T1000 (cell line): ENCODE measurements around the gene DAAM2.

Experiments used
- DNase-seq: peaks from one replicate; lab custom pipeline; 2025; ENCODE audit warnings: mixed read lengths; lab: John Stamatoyannopoulos, UW

Gene DAAM2

DNA sequence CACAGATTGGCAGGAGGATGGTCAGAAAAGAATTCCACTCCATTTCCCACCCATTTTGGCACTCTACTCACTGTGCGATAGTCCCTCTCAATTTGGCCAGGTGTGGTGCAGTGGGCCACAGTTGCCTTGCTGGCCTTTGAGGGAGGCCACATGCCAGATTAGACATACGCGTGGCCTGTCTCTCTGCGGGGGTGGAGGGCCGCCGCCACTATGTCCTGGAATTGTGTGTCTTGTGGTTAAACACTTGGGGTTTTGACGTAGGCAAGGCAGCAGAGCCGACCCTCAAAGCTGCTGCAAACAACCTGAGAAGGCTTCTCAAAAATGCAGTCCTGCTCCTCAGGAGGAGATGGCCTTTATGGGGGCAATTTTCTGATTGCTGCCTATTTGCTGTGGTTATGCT lies 4.9 kb upstream of the DAAM2 start:
- no peak for DNase-seq

DNA sequence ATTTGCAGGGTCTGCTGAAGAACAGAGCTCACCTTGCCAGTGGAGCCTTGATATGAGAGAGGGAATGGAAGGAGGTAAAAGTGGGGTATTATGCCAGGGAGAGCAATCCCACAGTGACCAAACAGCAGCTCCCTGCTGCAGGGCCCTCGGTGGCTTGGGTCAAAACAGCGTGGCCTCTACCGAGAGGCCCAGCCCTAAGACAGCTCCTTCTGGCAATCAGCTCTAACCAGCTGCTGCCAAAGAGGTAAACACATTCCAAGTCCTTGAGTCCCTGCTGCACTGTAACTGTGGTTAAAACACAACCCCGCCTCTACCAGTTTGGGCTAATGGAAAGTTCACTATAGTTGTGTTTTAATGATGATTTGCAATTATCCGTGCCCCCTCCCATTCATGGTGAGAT lies 1.4 kb upstream of the DAAM2 start:
- no peak for DNase-seq

DNA sequence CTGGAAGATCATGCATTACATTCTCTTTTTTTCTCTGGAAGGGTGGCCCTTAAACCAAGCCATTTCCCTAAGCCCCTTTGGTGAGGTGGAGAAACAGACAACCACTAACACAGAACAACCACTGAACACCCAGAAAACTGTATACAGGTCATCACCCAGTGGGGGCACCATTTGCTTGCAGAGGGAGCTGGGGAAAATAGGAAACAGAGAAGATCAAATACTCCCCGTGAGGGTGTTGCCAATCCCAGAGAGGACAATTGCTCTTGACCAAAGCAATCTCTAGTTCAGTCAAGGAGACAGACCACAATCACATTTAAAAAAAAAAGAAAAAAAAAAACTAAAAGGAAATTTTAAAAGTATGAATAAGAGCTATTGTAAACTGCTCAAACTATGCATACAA lies 865 bp upstream of the DAAM2 start:
- no peak for DNase-seq

DNA sequence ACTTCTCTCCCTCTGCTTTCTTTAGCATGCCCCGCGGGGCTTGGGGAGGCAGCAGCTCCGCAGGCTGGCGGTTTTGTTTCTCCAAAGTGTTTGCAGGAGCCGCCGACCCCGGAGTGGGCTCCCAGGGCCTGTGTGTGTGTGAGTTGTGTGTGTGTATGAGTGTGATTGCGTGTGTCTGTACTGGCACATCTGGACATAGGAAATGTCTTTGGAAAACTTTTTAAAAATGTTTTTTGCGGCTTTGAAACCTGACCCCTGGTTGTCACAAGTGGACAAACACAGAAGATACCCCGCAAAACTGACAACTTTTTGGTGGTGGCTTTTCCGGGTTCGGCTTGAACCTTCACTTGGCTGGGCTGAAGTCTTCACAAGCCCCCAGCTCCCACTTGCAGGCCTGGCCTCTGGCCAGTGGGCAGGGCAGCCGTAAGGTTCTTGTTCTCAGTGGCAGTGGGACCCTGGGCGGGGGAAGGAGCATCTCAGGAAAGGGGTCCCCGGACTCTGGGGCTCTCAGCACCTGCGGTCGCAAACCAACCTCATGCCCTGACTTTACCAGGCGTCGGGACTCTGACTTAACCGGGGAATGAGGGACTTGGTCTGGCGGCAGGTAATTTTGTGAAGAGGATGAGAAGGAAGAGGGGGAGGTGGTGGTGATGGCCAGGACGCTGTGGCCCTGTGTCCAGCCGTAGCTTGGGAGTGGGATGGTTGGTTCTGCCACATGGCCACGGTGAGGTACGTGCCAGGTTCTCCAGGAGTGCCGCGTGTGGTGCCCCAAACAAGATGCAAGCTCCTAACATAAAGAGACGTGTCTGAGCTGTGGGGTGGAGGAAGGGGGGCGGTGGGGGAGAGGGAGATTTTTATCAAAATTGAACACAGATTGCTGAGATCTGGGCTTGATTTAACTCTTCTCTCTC lies 619 bp downstream of the DAAM2 start:
- DNase-seq, result no peak

DNA sequence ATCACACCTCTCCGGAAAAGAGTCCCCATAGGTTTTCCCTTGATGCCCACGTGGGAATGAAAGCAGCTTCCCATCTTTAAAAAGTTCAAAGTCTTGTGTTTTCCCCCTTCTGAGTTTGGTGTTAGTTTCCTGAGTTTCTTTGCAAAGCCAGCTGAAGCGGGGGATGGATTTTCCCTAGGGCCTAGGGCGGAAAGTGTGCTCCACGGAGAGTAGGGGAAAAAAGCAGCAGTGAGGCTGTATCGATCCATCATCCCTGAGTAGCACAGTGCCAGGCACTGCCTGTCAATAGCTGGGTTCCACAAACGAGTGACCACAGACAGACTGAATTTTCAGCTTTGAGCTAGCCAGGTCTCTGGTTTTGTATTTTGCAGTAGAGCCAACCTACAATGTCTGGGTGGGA lies 1.3 kb downstream of the DAAM2 start:
- no peak for DNase-seq

DNA sequence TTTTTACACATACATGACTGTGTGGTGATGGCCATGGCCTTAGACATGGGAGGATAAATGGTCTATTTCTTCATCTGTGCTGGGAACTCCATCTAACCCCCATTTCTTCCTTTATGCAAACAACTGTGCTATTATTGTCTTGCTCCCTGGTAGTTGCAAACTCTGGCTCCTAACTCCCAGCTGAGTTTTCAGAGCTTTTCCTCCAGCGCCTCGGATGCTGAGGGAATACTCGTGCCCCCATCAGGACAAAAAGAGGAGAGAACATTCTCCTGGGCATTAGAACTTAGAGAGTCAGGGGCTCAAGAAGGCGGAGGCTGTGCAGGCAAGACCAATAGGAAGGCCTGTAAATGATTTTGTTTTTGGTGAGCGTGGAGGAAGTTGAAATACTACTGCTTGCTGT lies 2.1 kb downstream of the DAAM2 start:
- no peak for DNase-seq

DNA sequence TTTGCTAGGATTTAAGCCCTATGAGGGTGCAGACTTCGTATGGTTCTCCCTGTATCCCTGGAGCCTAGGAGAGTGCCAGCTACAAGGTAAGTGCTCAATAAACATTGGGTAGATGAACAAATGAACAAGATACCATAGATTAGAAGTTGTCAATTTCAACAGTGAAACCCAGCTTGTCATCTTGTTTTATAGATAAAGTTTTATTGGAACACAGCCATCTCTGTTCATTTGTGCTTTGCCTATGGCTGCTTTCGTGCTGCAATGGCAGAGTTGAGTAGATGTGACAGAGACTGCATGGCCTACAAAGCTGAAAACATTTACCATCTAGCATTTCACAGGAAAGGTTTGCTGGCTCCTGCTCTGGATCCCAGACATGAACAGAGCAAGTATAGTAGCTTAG lies 5.6 kb downstream of the DAAM2 start:
- DNase-seq, result no peak

DNA sequence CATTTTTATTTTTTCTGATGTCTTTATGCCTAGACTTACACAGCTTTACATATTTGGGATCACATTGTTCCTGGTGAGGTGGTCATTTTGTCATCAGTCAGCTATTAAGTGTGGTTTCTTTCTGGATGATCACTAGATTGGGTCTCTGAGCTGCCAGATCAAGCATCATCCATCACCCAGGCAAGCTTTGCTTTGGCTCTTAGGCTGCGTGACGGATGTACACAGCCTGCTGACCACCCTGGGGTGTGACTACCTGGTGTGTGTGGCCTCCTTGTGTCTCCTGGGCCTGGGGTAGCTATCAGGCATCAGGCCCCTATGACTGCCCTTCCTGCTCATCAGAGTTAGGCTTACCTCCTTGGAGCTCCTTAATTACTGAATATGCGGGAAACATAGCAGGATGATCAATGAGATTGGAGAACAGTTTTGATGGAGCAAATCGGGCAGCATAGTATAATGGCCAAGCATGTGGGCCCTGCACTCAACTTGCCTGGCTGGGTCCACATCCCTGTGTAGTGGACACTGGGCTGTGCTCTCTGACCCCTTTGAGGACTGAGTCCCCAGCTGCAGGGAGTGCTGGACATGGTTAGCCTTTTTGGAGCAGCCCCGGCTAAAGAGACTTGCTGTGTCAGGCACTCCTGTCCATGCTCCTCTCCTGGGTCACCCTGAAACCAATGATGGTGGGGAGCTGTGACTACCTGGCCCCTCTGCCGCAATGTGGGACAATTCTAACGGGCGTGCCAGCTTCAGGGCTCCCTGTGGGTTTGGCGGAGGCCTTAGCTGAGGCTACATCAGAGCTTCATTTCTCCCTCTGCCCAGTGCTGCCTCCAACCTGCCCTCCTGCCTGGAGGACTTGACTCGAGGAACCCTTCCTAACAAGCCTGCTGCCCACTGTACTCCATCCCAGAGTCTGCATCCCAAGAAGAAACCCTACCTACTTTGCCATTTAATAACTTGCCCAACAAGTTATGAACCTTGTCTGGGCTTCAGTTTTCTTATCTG lies 8.2 kb downstream of the DAAM2 start:
- no peak for DNase-seq

DNA sequence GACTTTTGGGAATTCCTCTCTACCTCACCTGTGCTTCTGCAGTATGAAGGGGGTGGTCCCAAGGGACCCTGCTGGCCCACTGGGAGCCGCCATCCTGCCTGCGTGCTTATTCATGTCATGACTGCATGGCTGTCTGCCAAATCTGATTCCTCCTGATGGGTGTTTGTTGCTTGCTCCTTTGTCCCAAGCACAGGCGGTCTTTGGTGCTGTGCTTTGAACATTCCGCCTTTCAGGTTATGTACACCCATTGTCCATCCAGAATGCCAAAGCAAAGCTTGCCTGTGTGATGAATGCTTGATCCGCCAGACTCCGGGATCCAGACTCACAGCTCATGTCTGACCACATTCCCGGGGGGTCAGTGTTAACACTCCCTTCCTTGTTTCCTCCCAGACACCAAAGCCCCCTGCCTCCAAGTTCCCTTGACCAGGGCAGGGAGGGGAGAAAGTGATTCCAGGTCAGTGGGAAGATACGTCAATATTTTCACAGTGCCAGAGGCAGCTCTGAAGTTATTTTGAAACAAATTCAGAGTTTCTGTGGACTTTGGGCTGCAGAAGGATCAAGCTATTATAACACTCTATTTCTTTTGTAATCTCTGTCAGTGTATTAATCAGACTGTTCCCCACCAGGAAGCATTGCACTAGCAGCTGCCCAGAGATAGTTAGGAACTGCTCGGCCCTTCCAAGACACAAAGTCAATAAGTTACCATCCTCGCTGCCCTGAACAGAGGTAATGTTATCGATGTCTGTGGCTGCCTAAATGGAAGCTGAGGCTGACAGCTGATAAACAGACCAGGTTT lies 9.5 kb downstream of the DAAM2 start:
- DNase-seq, result no peak

DNA sequence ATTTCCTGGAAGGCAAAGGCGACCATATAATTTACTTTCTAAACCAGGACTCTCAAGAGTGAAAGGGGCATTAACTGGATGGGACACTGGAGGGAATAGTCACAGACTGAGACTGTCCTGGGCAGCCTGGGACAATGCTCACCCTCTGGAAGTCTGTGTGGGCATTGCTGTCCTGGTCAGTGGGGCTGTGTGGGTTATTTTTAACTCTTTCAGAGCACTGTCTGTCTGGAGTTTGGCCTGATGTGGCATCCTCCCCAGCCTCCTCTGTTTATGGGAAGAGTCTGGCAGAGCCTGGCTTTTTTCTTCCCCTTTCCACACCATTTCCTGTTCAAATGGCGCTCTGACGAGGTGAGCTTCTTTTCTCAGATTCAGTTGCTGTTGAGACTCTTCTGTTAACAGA lies 11.7 kb downstream of the DAAM2 start:
- no peak for DNase-seq

DNA sequence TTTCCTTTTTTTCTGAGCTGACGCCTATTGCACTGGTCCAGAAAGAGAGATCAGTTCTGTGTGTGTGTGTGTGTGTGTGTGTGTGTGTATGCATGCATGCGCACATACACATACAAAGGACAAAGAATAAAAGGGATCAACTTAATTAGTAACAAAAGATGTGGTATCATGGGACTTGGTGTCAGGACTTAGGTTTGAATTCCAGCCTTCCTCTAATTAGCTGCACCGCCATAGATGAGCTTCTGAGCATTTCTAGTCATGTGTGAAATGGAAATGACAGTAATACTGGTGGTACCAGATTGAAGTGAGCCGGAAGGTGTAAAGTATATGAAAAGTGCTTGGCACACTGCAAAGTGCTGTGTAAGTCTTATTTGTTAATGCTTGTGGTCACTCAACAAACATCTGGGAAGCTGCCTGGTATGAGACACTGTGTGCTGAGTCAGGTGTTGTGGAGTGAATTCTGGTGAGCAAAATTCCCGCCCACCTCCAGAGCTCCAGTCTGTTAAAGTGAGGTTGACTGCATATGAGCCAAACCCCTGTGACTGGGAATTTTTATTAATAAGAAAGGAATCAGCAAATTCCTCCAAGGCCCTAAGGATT lies 12.4 kb downstream of the DAAM2 start:
- no peak for DNase-seq

DNA sequence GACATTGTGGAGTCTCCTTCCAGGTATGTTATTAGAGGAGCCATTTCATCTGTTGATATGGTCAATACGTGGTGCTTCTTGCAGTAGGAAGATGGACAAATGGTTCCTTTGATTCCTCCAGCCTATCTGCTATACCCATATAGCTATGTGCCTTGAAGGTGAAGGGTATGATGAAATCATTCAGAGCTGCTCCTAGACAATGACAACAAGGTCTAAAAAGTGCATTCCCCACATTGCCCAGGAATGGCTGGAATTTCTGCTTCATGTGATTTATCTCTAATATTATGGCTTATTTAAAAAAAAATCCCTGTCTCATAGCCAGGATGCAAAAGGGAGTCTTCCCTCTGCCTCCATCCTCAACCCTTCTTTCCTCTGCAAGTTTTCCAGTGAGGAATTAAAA lies 14.1 kb downstream of the DAAM2 start:
- DNase-seq, result no peak

DNA sequence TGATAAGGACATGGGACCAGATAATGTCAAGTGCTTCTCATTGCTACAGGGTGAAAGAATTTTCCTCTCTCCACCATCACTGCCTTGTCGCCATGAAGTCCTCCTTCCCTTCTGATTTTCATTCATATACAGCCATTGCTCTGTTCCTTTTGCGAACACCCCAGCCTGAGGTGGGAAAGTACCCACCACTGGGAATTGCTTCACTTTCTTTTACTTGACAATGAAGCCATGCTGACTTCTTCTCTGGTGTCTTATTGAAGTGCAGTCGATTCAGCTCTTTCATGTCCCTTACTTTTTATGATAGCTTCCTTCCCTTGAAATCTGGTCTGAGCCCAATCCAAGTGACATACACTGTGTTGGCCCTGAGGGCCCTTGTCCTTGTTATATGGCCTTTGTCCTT lies 16.2 kb downstream of the DAAM2 start:
- DNase-seq, result no peak

DNA sequence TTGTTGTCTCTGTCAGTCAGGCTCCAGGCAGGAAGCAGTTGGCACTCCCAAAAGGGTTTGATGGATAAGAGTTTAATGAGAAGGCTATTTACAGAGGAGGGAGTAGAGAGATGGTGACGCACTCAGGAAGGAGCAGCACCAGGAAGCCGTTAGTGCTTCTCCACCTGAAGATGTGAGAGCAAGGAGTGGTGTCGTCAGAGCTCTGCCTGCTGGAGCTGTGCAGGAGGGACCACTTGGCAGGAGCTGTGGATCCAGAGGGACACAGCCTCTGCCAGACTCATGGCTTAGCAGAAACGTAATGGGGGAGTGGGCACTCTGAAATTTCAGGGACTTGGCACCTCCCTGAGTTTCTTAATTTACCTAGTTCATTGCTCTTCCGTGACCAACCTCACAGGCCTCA lies 16.8 kb downstream of the DAAM2 start:
- DNase-seq, result no peak

DNA sequence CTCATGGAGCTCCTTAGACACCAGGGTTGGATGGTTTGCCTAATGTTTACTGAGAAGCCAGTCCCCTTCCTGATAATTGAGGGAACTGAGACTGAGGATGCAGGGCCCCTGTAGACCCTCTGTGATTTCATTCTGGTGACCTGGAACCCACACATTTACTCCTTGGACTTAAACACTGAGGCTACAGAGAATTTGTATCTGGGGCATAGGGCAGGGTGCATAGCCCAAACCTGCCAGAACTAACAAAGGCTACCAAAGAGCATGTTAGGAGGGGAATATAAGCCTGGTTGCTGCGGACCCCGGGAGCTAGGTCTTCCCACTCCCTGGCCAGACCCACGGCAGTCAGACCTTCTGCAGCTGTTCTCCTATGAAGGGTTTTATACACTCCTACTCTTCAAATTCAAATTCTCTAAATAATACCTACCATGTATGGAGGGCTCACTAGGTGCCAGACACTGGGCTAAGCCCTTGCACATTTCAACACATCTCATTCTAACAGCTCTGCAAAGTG lies 19.7 kb downstream of the DAAM2 start:
- no peak for DNase-seq

DNA sequence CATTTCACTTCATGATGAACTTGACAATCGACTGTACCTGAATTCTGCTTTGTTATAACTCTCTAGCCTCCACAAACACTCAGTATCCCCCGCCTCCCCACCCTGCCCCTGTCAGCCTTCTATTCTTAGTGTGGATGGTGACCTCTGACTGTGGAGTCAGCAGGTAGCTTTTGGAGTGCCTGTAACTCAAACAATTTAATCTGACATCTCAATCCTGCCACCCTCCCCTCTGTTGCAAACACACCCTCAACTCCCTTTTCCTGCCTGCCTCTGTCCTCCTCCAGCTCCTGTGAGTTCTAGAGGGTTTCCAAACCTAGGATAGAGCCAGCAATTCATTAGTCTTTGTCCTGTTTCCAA lies 20.3 kb downstream of the DAAM2 start:
- no peak for DNase-seq

DNA sequence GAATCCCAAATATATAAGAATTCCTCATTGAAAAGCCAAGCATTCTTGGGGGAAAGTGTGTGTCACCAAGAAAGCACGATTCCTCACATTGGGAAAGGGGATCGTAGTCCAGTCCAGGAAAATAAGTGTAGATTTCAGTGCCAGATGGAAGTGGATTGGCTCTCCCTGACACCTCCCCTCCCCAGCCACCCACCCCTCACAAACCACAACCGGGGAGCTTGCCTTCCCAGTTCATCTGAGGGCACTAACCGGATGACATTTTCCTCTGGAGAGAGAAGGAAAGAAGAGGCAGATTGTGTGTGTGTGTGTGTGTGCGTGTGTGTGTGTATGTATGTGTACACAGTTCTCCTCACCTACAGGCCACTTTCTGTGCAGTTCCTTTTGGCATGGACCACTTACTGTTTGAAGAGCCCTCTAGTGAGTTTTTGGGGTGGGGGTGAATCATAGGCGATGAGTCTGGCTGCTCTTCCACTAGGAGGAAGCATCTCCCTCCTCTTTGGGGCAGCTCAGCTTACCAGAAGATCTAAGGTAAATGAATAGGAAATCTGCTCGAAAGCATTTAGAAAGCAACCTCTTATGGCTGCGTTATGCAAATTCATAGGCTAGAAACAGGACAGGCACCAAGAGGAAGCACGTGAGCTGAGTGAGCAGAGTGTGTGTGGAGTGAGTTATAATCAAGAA lies 20.8 kb downstream of the DAAM2 start:
- no peak for DNase-seq

DNA sequence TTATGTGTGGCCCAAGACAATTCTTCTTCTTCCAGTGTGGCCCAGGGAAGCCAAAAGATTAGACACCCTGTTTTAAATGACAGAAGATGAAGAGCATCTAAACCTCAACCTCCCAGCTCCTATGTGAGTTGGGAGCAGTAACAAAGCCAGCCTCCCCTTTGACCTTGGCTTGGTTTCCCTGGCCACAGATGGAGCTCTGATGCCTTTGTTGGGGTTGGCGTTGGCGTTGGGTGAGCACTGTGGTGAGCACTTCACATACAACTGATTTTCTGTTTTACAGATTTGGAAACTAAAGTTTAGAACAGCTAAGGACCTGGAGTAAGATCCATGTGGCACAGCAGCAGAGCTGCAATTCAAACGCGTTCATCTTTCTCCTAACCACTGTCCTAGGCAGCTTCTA lies 22.1 kb downstream of the DAAM2 start:
- no peak for DNase-seq

DNA sequence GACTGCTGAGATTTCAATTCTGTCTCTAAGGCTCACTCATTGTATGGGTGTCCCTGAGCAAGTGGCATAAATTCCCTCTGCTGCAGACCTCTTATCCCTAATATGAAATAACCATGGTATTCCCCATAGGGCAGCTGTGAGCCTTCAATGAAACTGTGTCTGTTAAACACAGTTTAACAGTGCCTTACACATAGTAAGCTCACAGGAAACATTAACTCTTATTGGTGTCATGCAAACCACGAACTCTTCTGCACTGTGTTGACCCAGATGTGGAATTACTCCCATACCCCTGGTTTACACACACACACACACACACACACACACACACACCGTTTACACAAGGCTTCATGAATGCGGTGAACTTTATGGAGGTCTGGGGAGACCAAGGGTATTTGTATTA lies 23.2 kb downstream of the DAAM2 start:
- no peak for DNase-seq

DNA sequence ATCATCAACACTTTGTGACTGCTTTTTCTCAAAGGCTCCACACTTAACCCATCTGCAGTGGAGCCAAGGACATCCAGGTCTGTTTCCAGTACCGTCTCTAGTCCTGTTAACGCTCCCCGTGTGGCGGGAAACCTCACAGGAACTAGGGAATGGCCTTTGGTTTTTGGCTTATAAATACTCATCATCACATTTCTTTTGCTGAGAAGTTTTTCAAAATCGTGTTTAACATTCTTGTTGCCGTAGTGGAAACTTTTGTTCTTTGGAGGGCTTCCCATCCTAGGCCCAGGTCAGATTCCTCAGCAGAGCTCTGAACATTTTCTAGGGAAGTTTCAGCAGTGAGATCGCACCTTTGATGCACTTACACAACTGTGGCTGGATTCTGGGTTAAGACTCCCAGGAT lies 24.6 kb downstream of the DAAM2 start:
- no peak for DNase-seq

DNA sequence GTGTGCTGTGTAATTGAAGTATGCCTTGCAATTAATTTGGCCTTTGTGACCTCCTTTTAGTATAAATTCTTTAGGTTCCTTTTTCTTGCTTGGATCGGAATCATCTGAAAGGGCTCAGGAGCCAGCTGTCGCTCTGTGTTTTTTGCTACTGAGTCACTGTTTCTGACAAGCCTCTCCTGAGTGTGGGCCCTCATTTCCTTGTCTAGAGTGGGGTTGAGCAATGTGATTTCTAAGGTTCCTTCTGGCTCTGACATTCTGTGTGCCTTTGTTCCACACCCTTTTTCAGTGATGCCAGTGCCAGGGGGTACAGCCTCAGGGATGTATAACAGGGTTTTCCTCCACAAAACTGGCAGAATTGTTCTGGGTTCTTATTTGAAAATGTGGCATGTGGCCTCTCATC lies 26.5 kb downstream of the DAAM2 start:
- no peak for DNase-seq
